T follicular helper cell (primary cell): ENCODE data around the gene PDE11A.
"Not testable (repeated sequence)": the region's sequence is repeated elsewhere in the genome, so short reads cannot be mapped to it uniquely, and the experiment has no call there.

Source experiments
- DNase-seq: peaks from one replicate; pipeline ENCODE4 v3.0.0-alpha.2; 2020; ENCODE audit warnings: low read depth

PDE11A gene

GRCh38 chr2:177816766-177817165, 255.8 kb downstream of the PDE11A start:
- no peak for DNase-seq

DNA sequence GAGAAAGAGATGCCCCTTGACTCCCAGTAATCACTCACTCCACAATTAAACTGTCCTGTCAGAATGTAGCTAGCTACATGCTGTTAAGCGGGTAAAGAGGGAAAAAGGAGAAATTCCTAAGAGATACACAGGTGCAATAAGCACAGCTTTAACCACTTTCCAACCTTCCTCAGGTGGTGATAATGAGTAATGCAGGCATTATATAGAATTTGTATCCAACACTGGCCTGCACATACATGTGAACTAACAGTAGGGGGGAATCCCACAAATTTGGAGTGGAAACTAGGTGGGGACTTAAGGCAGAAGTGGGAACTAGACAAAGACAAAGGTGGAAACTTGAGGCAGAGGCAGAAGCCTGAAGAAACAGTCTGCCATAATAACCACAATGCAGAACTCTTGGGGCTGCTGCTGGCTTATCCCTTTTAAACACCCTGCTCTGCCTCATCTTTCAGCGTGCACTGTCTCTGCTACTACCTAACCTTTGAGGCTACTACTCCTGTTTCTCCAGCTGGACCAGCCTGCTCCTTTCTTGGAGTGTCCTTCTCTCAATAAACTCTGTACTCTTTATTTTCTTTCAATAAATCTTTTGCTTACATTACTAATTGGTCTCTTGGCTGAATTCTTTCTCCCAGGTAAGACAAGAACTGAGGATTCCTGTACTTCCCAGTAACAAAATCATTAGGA, 259.7 kb downstream of the PDE11A start:
- DNase-seq = no peak

DNA sequence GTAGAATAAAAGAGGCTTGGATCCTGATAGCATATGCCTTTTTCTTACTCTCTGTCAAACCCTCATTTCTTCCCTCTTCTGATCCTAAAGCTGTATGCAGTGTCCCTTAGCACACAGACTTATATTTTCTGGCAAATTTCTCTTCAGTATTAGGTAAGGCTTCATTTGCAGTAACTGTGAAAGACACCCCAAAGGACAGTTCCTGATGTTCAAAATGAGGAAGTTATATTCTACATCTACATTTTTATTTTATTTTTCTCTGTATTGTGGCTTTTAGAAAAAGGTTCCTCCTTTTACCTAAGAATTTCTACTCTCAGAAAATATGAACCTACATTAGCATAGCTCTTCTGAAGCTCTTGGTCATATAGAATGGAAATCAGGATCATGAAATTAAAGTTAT, 261.7 kb downstream of the PDE11A start:
- no peak for DNase-seq

- no peak for DNase-seq
Measured at GRCh38 chr2:177808984-177809809, 263.4 kb downstream of the PDE11A start.

DNA sequence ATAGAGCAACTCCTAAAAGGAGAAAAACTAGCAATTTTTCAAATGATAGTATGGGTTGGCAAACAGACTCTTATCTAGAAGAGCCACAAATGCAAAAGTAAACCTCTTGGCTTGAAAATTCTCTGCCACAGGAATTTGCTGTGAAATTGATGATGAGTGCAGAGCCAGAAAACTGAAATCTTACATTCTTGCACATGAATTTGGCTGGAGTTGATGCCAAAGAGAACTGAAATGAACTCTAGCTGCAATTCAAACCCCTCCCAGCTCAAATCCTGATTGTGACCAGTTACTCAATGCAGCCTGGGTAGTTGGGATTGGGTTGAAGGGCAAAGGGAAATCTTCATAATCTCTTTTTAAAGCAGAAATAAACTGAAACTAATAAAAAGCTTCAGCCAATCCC, 266.6 kb downstream of the PDE11A start:
- DNase-seq = no peak

GRCh38 chr2:177799531-177799930, 273.0 kb downstream of the PDE11A start:
- DNase-seq = no peak

DNA sequence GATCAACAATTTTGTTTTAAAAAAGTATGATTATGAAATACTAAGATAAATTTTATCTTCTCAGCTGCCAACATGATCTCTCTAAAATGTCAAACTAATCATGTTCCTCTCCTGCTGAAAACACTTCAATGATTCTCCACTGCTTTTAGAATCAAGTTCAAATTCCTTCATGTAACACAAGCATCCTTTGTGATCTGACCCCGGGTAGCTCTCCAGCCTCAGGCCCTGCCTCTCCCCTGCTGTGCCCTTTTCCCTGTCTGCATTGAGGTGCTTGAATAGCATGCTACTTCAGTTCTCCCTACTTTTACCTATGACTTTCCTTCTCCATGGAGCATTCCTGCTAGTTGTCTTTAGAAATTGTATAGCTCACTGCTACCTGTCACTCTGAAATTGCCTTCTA, 274.8 kb downstream of the PDE11A start:
- DNase-seq = no peak

DNA sequence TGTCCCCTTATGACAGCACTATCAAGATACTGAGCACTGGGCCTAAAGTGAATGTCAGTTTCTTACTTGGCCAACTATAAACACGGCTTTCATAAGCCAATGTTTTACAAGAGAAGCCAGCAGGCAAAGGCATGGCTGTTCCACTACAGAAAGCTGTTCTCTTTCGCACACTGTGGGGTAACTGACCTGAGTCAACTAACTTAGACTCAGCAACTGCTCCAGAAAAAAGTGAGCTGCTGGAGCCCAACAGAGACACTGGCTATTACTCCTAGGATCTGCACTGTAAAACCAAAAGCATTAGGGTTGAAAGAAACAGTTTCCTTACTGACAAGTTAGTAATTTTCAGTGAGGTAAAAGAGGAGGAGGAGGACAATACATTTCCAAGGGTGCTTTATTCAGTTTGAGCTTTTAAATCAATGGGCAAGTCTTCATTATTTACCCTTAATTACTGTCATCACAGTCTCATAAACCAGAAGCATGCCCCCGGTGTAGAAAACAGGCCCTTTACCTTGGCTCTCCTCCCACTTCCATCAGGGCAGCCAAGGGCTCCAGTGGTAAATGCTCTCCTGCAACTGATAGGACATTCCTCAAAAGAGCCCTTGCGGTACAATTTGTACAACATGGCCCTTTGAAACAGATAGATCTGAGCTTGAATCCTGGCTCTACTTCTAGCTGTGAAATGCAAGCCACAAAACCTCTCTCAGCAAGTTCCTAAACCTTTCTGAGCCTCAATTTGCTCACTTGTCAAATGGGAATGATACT, 275.7 kb downstream of the PDE11A start:
- DNase-seq = no peak

- DNase-seq = no peak
Measured at GRCh38 chr2:177796011-177796410, 276.6 kb downstream of the PDE11A start.

- DNase-seq = not testable (repeated sequence)
Measured at GRCh38 chr2:177785143-177785542, 287.4 kb downstream of the PDE11A start.

DNA sequence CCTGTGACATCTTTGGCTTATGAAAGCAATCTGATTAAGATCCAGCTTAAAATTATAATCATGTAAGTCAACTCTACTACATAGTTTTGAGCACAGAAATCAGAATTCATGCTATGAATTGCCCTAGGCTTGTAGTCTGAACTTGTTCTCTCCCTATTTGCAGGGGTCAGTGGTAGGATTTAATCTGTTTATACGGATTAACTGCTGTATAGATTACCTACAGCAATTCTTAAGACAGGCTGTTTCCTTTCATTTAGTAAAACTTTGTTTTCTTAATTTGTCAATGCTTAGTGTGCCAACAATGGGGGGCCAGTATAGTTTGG, 287.9 kb downstream of the PDE11A start:
- no peak for DNase-seq

DNA sequence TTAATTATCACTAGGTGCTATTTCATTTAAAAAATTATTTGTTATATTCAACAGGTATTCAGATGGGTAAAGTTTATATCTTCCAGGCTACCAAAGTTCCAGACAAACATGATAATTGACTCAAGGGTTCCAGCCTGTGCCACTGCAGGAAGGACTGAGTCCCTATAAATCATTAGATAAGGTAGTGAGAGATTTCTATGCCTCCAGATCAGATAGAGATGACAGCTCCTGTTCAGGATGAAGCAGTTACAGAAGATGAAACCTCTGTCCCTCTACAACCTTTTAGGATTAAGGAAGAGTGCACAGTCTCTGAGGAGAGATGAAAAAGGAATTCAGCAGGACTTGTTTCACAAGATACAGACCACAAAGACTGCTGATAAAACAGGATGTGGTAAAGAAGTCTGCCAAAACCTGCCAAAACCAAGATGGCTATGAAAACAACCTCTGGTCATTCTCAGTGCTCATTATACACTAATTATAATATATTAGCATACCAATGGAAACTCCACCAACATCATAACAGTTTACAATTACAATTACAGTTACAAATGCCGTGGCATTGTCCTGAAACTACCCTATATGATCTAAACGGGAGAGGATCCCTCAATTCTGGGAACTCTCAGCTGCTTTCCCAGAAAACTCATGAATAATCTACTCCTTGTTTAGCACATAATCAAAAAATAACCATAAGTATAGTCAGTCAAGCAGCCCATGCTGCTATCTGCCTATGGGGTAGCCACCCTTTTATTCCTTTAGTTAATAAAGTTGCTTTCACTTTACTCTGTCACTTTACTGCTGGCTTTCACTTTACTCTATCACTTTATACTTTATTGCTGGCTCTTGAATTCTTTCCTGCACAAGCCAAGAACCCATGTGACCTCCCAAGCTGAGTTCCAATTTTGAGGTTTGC, 288.5 kb downstream of the PDE11A start:
- no peak for DNase-seq

GRCh38 chr2:177783091-177783490, 289.5 kb downstream of the PDE11A start:
- no peak for DNase-seq

- DNase-seq = no peak
Measured at GRCh38 chr2:177782613-177783012, 290.0 kb downstream of the PDE11A start.

- no peak for DNase-seq
Measured at GRCh38 chr2:177778472-177778871, 294.1 kb downstream of the PDE11A start.

GRCh38 chr2:177772529-177772928, 300.0 kb downstream of the PDE11A start:
- no peak for DNase-seq

DNA sequence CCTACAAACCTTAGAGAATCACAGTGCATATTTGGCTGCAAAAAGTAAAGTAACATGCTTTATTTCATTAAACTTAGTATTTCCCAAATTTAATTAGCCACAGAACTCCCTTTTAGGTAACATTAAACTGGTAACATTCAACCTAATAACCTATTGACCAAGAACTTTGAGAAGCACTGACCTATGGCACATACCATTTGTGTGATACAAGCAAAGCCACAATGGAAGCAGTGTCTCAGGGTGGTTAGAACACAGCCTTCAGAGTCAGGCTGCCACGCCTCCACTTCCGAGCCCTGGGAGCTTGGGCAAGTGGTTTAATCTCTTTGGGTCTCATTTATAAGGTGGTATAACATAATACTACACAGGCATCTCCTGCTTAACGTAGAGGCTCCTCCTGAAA, 301.4 kb downstream of the PDE11A start:
- no peak for DNase-seq

DNA sequence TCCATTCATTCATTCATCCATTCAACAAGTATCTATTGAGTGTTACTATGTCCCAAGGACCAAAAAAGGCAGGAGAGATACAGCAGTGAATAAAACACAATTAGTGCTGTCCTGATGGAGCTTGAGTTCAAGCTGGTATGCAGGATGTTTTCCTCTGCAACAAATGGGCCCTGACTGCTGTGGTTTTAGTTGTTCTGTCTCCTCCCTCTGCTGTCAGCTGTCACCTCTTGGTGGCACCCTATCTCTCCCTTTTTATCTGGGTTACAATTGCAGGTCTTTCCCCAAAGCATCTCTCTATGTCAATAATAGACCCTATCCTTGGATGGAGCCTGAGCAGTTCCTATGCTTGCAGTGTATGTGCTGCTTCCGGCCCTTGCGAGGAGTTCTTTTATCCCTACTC, 304.8 kb downstream of the PDE11A start:
- no peak for DNase-seq

DNA sequence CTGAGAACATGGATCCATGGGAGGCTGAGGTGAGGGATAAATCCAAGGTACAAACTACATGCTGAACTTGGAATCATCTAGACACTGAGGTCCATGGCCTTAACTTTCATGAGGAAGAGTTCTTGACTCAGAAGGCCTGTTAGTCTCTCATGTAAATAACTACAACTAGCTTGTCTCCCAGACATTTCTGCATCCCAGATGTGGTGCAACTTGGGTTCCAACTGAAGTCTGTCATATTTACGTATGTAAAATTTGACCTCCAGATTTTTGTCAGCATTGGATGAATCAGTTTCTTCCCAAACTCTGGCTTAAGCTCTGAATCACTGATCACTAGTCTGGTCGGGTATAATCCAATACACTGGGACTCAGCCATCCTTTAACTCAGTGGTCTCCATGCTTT, 306.9 kb downstream of the PDE11A start:
- DNase-seq = no peak

DNA sequence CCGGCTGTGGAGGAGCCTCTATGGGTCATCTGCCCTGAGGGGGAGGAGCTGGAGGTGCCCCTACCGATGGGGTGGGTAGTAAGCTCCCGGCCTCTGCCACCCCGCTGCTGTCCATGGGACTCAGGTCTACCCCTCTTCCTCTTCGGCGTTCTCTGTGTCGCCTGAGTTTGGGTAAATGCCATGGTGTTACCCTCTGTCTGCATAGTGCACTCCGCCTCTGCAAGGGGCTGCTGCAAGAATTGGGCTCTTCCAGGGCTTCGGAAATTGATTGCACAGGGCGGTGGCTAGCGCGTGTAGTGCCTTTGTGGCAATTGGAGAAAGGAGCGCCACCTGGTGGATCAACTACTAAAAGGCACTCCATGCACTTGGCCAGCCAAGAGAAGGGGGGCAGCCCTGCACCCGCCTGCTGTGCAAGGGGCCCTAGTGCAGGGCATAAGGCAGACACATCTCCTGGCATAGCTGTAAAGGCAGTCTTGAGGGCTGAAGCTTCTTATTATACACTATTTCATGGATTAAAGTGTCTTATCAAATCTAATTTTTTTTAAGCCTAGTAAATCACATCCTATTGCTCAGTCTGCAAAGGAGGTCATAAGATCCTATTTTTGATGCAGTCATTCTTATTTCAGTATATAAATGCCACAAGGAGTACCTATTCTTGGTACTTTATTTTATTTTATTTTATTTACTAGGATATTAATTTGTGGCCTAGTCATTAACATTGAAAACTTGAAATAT, 308.9 kb downstream of the PDE11A start:
- DNase-seq = peak; percentile 64

GRCh38 chr2:177759443-177759842, 313.1 kb downstream of the PDE11A start:
- DNase-seq = no peak
